A549 (cell line): ENCODE results near the gene XIRP1.

Source experiments
- BHLHE40 ChIP-seq: IDR thresholded peaks from 2 replicates; pipeline ENCODE4 v1.6.1; 2012; ENCODE audit warnings: low read depth, low read length, inconsistent platforms
- CEBPB ChIP-seq, 2 experiments: fragments of >200 bp in 1 of 2; sonication (Bioruptor Twin) in 1 of 2; formaldehyde crosslinking in 1 of 2; IDR thresholded peaks; 2 replicates each; pipeline ENCODE4 v1.6.1; 2012 to 2016
- EP300 ChIP-seq, 2 experiments: fragments of >200 bp; sonication (Bioruptor Twin); formaldehyde crosslinking; IDR thresholded peaks; 2 replicates in 1 of 2; 3 replicates in 1 of 2; pipeline ENCODE4 v1.6.1; 2016 to 2017
- HOXA7 ChIP-seq: fragments of 250-450 bp; sonication (Bioruptor Pico); IDR thresholded peaks from 2 replicates; pipeline ENCODE4 v1.5.0; 2020; ENCODE audit warnings: mild to moderate bottlenecking, moderate library complexity
- JUN ChIP-seq, 2 experiments: fragments of >200 bp; sonication (Bioruptor Twin); formaldehyde crosslinking; IDR thresholded peaks; 2 replicates in 1 of 2; 3 replicates in 1 of 2; pipeline ENCODE4 v1.6.1; 2016 to 2017
- MAZ ChIP-seq: fragments of 150-350 bp; IDR thresholded peaks from 2 replicates; pipeline ENCODE4 v1.6.1; 2014; ENCODE audit warnings: antibody characterized with exemption, low read depth, low read length, borderline replicate concordance
- POLR2A ChIP-seq: IDR thresholded peaks from 2 replicates; pipeline ENCODE4 v1.6.1; 2012; ENCODE audit warnings: mild to moderate bottlenecking, low read length
- POLR2AphosphoS2 ChIP-seq: conservative IDR thresholded peaks from 2 replicates; pipeline ENCODE4 v1.6.1; 2012; ENCODE audit warnings: low read length, improper control_type of control experiment, inconsistent platforms
- RCOR1 ChIP-seq: fragments of 150-350 bp; IDR thresholded peaks from 2 replicates; pipeline ENCODE4 v1.6.1; 2014; ENCODE audit warnings: antibody characterized with exemption, low read length, low read depth
- TF ChIP-seq, protein P1 (sequence below): fragments of >200 bp; sonication (Bioruptor Twin); formaldehyde crosslinking; IDR thresholded peaks from 3 replicates; pipeline ENCODE4 v1.5.1; 2016
- TF ChIP-seq, protein P2 (sequence below): IDR thresholded peaks from 2 replicates; pipeline ENCODE4 v1.6.1; 2012
- TF ChIP-seq, protein P3 (sequence below): fragments of 450-650 bp; IDR thresholded peaks from 2 replicates; pipeline ENCODE4 v1.6.1; 2014; ENCODE audit warnings: antibody characterized with exemption

DNA sequence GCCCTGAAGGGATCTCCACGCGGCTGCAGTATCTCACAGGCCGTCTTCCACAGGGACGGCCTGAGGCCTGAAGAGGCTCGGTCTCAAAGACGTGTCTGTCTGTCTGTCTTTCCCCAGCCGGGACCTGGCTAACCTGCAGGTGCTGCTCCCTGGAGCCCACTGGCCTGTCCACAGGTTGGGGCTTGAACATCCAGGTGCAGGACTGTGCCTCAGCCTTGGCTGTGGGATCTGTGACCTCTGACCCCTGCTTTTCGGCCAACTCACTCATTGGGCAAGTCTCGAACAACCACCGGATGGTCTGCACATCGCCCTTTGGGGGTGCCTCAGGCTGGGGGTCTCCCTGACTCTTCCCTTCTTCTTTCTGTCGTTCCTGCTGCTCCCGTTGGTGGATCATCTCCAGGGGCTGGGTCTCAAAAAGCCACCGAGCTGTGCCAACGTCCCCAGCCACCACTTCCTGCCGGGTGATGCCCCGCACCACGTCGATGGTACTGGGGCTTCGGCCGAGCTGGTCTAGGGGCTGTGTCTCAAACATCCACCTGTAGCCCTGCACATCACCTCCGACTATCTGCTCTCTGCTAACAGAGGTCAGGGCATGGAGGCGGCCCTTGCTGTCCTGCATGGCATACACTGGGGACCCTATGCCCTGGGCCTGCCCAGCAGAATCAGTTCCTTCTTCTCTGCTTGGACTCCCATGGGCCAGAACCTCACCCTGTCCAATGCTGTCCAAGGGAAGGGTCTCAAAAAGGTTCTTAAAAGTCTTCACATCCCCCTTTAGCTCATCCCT, 4.8 kb downstream of the XIRP1 start:
- TF ChIP-seq, protein P1, sequence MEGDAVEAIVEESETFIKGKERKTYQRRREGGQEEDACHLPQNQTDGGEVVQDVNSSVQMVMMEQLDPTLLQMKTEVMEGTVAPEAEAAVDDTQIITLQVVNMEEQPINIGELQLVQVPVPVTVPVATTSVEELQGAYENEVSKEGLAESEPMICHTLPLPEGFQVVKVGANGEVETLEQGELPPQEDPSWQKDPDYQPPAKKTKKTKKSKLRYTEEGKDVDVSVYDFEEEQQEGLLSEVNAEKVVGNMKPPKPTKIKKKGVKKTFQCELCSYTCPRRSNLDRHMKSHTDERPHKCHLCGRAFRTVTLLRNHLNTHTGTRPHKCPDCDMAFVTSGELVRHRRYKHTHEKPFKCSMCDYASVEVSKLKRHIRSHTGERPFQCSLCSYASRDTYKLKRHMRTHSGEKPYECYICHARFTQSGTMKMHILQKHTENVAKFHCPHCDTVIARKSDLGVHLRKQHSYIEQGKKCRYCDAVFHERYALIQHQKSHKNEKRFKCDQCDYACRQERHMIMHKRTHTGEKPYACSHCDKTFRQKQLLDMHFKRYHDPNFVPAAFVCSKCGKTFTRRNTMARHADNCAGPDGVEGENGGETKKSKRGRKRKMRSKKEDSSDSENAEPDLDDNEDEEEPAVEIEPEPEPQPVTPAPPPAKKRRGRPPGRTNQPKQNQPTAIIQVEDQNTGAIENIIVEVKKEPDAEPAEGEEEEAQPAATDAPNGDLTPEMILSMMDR: no peak
- no peak for TF ChIP-seq CEBPB (IDR thresholded peaks at IDR 0.05)
- TF ChIP-seq, protein P2, sequence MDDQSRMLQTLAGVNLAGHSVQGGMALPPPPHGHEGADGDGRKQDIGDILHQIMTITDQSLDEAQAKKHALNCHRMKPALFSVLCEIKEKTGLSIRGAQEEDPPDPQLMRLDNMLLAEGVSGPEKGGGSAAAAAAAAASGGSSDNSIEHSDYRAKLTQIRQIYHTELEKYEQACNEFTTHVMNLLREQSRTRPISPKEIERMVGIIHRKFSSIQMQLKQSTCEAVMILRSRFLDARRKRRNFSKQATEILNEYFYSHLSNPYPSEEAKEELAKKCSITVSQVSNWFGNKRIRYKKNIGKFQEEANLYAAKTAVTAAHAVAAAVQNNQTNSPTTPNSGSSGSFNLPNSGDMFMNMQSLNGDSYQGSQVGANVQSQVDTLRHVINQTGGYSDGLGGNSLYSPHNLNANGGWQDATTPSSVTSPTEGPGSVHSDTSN: no peak
- TF ChIP-seq, protein P3, sequence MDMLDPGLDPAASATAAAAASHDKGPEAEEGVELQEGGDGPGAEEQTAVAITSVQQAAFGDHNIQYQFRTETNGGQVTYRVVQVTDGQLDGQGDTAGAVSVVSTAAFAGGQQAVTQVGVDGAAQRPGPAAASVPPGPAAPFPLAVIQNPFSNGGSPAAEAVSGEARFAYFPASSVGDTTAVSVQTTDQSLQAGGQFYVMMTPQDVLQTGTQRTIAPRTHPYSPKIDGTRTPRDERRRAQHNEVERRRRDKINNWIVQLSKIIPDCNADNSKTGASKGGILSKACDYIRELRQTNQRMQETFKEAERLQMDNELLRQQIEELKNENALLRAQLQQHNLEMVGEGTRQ: no peak
- no peak for TF ChIP-seq BHLHE40
- TF ChIP-seq POLR2A: no peak
- no peak for TF ChIP-seq EP300 (IDR thresholded peaks at IDR 0.05)
- no peak for TF ChIP-seq POLR2AphosphoS2
- TF ChIP-seq MAZ: no peak
- no peak for TF ChIP-seq HOXA7 (CRISPR knock-in tag)
- TF ChIP-seq RCOR1: no peak
- no peak for TF ChIP-seq JUN (IDR thresholded peaks at IDR 0.05)
